Anterior cingulate cortex (tissue), 58 donors: ENCODE data around the gene RABGAP1L.
"Not testable (repeated sequence)": the region's sequence is repeated elsewhere in the genome, so short reads cannot be mapped to it uniquely, and the experiment has no call there.

Source experiments
- DNase-seq, 58 donors: peaks; one replicate each; lab custom pipeline; 2025; lab: John Stamatoyannopoulos, UW

The RABGAP1L gene

GRCh38 chr1:174640783-174641182, 481.5 kb downstream of the RABGAP1L start:
- no peak for DNase-seq

- no peak for DNase-seq
Measured at GRCh38 chr1:174642393-174642792, 483.1 kb downstream of the RABGAP1L start.

GRCh38 chr1:174643206-174643605, 483.9 kb downstream of the RABGAP1L start:
- DNase-seq: no peak

- not testable (repeated sequence) for DNase-seq
Measured at GRCh38 chr1:174649572-174649971, 490.3 kb downstream of the RABGAP1L start.

- DNase-seq: no peak
Measured at GRCh38 chr1:174652569-174653280, 493.4 kb downstream of the RABGAP1L start.

- DNase-seq: no peak
Measured at GRCh38 chr1:174654560-174654959, 495.2 kb downstream of the RABGAP1L start.

GRCh38 chr1:174656409-174657059, 497.2 kb downstream of the RABGAP1L start:
- DNase-seq: no peak

- peak in 1 of 58 donors; percentile 6 for DNase-seq
Measured at GRCh38 chr1:174657411-174657810, 498.1 kb downstream of the RABGAP1L start.

GRCh38 chr1:174657893-174658292, 498.6 kb downstream of the RABGAP1L start:
- no peak for DNase-seq

- DNase-seq: no peak
Measured at GRCh38 chr1:174659823-174660222, 500.5 kb downstream of the RABGAP1L start.

GRCh38 chr1:174660476-174660875, 501.2 kb downstream of the RABGAP1L start:
- DNase-seq: no peak

GRCh38 chr1:174663358-174663757, 504.0 kb downstream of the RABGAP1L start:
- no peak for DNase-seq

- no peak for DNase-seq
Measured at GRCh38 chr1:174666248-174666647, 506.9 kb downstream of the RABGAP1L start.

- DNase-seq: no peak
Measured at GRCh38 chr1:174671826-174672225, 512.5 kb downstream of the RABGAP1L start.

- DNase-seq: no peak
Measured at GRCh38 chr1:174676856-174677255, 517.5 kb downstream of the RABGAP1L start.

- DNase-seq: no peak
Measured at GRCh38 chr1:174678657-174679056, 519.3 kb downstream of the RABGAP1L start.

GRCh38 chr1:174680101-174680500, 520.8 kb downstream of the RABGAP1L start:
- no peak for DNase-seq

- no peak for DNase-seq
Measured at GRCh38 chr1:174682419-174683008, 523.2 kb downstream of the RABGAP1L start.

GRCh38 chr1:174686213-174686612, 526.9 kb downstream of the RABGAP1L start:
- DNase-seq: no peak

- DNase-seq: no peak
Measured at GRCh38 chr1:174689524-174689923, 530.2 kb downstream of the RABGAP1L start.

- DNase-seq: no peak
Measured at GRCh38 chr1:174690266-174690665, 530.9 kb downstream of the RABGAP1L start.

- DNase-seq: no peak
Measured at GRCh38 chr1:174692313-174692712, 533.0 kb downstream of the RABGAP1L start.
